NCI-H146 treated with DMSO at 0.1 percent for 48 hours (cell line): Measurements from ENCODE around the gene MSH5.

Experiments
- DNase-seq: peaks from one replicate; lab custom pipeline; 2025; ENCODE audit not compliant: unreplicated experiment; lab: John Stamatoyannopoulos, UW

The MSH5 gene

GRCh38 chr6:31752739-31753319 is 13.0 kb downstream of the MSH5 start:
- no peak for DNase-seq

GRCh38 chr6:31758281-31758680 is 18.5 kb downstream of the MSH5 start:
- no peak for DNase-seq

- DNase-seq: no peak
Observed at GRCh38 chr6:31760790-31761189, 21.0 kb downstream of the MSH5 start.

GRCh38 chr6:31761343-31761742 is 21.5 kb downstream of the MSH5 start:
- no peak for DNase-seq

- DNase-seq: no peak
Observed at GRCh38 chr6:31762356-31762755, 22.6 kb downstream of the MSH5 start, which contains the start of gene SAPCD1. Gene SAPCD1 (plus strand): TSS chr6:31762656. CDS start chr6:31763055, 399 bp downstream.

GRCh38 chr6:31762878-31763618 is 23.2 kb downstream of the MSH5 start:
- no peak for DNase-seq

GRCh38 chr6:31763619-31763940 is 23.8 kb downstream of the MSH5 start:
- no peak for DNase-seq

- DNase-seq: no peak
Observed at GRCh38 chr6:31764198-31764597, 24.4 kb downstream of the MSH5 start.

- no peak for DNase-seq
Observed at GRCh38 chr6:31765559-31765909, 25.7 kb downstream of the MSH5 start.

- no peak for DNase-seq
Observed at GRCh38 chr6:31765910-31766794, 26.3 kb downstream of the MSH5 start.

- DNase-seq: no peak
Observed at GRCh38 chr6:31767096-31767645, 27.4 kb downstream of the MSH5 start.

GRCh38 chr6:31768363-31769257 is 28.8 kb downstream of the MSH5 start:
- DNase-seq: no peak

- peak; percentile 70 for DNase-seq
Observed at GRCh38 chr6:31769684-31770371, 30.0 kb downstream of the MSH5 start.

GRCh38 chr6:31770860-31771259 is 31.1 kb downstream of the MSH5 start:
- DNase-seq: no peak

- no peak for DNase-seq
Observed at GRCh38 chr6:31771992-31772358, 32.2 kb downstream of the MSH5 start.

- no peak for DNase-seq
Observed at GRCh38 chr6:31775184-31775583, 35.4 kb downstream of the MSH5 start.

- DNase-seq: no peak
Observed at GRCh38 chr6:31775633-31776484, 36.1 kb downstream of the MSH5 start.

- DNase-seq: peak; percentile 36
Observed at GRCh38 chr6:31776485-31776988, 36.7 kb downstream of the MSH5 start.
